Measurements from ENCODE around the gene SPAG6.

The SPAG6 gene

DNA sequence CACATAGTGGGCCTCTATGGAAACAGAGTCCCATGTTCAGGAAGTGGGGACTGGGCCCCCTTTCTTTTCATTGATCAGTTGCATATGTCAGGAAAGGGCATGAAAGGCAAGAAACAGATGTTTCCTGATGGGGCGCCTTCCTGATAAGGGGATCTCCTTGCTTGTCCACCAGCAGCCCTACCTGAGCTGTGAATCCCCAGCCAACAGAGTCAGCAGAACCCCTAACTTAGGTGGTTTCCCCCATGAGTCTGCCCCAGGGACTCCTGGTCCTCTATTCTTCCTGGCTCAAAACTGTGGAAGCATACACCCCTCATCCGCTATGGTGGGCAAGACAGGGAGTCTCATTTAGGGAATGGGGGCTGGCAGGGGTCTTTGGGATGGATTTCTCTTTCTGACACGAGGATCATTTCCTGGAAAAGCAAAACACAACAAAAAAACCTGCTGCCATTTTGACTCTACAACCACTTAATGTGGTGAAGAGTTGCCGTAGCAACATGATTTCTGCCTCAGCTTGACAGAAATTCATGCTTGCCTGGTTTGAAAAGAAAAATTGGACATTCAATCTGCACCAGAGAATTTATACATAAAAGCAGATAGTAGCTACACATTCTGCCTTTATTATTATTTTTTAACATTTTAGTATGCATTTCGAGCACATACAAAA, 119.8 kb downstream of the SPAG6 start:
- no peak for DNase-seq

DNA sequence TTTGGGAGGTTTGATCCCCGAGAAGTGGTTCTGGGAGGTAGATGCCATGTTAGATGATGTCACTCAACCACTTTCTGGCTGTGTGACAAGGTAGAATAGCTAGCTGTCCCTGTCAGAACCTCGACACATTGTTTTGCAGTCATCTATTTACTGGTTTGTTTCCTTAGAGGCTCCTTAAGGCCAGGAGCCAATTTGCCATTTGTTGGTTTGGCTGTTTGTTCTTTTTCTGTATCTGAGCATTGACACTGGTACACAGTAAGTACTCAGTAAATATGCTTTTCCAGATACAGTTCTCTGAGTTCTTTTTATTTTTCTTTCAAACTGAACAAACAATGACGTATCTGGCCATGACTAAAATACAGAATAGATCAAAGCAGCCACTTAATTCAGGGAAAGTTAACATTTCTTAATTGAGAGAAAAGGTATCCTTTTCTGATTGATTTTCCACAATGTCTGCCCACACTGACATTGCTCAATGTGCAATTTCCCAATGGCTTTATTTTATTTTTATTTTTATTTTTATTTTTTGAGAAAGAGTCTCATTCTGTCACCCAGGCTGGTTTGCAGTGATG, 121.6 kb downstream of the SPAG6 start:
- DNase-seq: no peak
